ELR (cell line): ENCODE results near the gene TPSB2.

ENCODE experiments used
- DNase-seq: peaks from one replicate; pipeline ENCODE4 v3.0.0-alpha.2; 2015; ENCODE audit warnings: low read depth

Gene TPSB2

DNA sequence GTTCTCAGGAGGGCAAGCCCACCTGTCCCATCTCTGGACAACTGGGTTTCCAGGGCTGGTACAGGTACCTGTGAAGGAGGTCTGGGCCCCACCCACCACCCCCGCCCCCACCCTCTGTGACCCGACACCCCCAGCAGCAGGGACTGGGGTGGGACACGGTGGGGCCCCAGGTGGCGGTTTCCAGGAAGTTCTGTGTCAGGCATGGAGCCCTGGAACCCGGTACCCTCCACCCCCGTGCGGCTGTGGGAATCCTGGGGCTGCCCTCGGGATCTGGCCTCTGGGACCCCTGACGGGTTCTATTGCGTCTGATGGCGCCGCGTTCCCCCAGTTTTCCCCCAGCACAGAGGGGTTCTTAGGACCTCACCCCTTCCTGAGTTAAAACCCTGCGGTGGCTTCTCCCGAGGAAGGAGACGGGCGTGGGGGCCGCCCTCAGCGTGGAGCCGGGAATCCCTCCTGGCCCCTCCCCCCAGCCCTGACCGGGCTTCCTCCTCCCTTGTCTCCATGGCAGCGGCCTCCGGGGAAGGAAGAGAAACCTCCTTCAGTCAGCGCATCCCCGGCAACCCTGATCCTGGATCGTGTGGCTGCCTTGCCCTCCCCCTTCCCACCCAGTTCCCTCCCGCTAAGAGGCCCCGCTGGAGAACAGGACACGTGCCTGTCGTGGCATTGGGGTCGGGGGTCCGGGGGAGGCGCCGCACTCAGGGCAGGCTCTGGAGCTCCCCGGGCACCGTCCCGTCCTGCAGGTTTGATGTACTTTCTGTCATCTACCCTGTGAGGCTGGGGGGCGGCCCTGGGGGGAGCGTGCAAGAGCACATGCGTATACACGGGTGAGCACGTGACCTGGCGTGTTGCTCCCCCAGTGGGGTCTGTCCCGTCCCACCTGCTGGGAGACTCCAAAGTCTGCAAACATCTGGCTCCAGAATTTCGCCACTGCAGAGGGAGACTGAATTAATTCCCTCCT, 46.8 kb downstream of the TPSB2 start:
- no peak for DNase-seq

- no peak for DNase-seq
These were observed 47.7 kb downstream of the TPSB2 start for GRCh38 chr16:1182316-1182671.

GRCh38 chr16:1181404-1182315, 48.3 kb downstream of the TPSB2 start:
- no peak for DNase-seq

GRCh38 chr16:1180549-1181403, 49.2 kb downstream of the TPSB2 start:
- DNase-seq = no peak
